ENCODE results near the gene FCHSD2.

- TF ChIP-seq CTCF (IDR thresholded peaks at IDR 0.05; ENCODE audit: low read depth, low read length) = no peak
- no peak for TF ChIP-seq MAX (IDR thresholded peaks at IDR 0.05; ENCODE audit: low read depth, low read length)
- no peak for TF ChIP-seq MYC (IDR thresholded peaks at IDR 0.05; ENCODE audit: low read depth, low read length)
- no peak for TF ChIP-seq POLR2A (IDR thresholded peaks at IDR 0.05; ENCODE audit: extremely low read depth, insufficient read length)
Observed at GRCh38 chr11:72824020-72824419, 318.1 kb downstream of the FCHSD2 start.

Data from NB4 (cell line).